Endothelial cell (in vitro differentiated cells): ENCODE measurements around the gene POU2F2. TPM values are rescaled to one million over a fixed set of nuclear protein-coding genes. Genes with fewer than 3 reads are reported as not detected.

Experiments
- DNase-seq: peaks from one replicate; pipeline ENCODE4 v3.0.0; 2021; ENCODE audit warnings: low spot score
- H3K27ac Mint-ChIP-seq: one replicate; pipeline ENCODE4 v1.8.0; 2021; ENCODE audit warnings: mixed read lengths, inconsistent platforms; ENCODE audit not compliant: unreplicated experiment
- H3K27me3 Mint-ChIP-seq: one replicate; pipeline ENCODE4 v1.8.0; 2021; ENCODE audit warnings: mild to moderate bottlenecking, moderate library complexity, mixed read lengths, inconsistent platforms; ENCODE audit not compliant: unreplicated experiment
- H3K36me3 Mint-ChIP-seq: one replicate; pipeline ENCODE4 v1.8.0; 2021; ENCODE audit warnings: mild to moderate bottlenecking, low read depth, mixed read lengths, inconsistent platforms; ENCODE audit not compliant: unreplicated experiment
- H3K4me1 Mint-ChIP-seq: one replicate; pipeline ENCODE4 v1.8.0; 2021; ENCODE audit warnings: mild to moderate bottlenecking, mixed read lengths, inconsistent platforms; ENCODE audit not compliant: unreplicated experiment
- H3K4me3 Mint-ChIP-seq: one replicate; pipeline ENCODE4 v1.8.0; 2021; ENCODE audit warnings: mild to moderate bottlenecking, mixed read lengths, inconsistent platforms; ENCODE audit not compliant: unreplicated experiment
- H3K9me3 Mint-ChIP-seq: one replicate; pipeline ENCODE4 v1.8.0; 2021; ENCODE audit warnings: mixed read lengths, inconsistent platforms; ENCODE audit not compliant: unreplicated experiment
- total RNA-seq: library from RNA; stranded (reverse); fragmentation: NEBNext Ultra II Directional; extraction: Animal tissue kit (Norgen Biotek cat#: 25700); gene quantifications from one replicate; pipeline ENCODE4 v1.2.1, GENCODE V29; 2021; ENCODE audit not compliant: unreplicated experiment
- TF ChIP-seq, protein P1 (sequence below): fragments of 200-600 bp; sonication (generic); IDR thresholded peaks from one replicate; pipeline ENCODE4 v1.5.0; 2021; ENCODE audit warnings: antibody characterized with exemption; ENCODE audit not compliant: unreplicated experiment

The POU2F2 gene
- total RNA-seq, 1 donor from 2014 or later: 5.7 TPM

DNA sequence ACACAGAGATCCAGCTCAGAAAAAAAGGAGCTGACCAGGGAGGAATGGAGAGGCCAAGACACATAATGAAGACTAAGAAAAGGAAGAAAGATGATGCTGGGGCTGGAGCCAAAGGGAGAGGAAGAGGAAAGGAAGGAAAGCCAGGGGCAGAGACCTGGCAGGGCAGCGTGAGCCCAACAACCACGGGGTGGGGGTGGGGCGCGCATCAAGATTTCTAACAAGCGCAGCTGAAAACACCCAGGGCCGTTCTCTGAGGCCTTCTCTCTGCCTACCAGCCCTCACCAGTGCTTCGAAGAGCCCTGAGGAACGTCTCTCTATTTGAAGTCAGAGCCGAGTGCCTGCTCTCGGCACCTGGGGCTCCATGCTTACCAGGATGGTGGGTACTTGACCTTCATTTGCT, 23.6 kb upstream of the POU2F2 start:
- no peaks in the 10 kb centered on the region for H3K9me3 Mint-ChIP-seq
- TF ChIP-seq, protein P1, sequence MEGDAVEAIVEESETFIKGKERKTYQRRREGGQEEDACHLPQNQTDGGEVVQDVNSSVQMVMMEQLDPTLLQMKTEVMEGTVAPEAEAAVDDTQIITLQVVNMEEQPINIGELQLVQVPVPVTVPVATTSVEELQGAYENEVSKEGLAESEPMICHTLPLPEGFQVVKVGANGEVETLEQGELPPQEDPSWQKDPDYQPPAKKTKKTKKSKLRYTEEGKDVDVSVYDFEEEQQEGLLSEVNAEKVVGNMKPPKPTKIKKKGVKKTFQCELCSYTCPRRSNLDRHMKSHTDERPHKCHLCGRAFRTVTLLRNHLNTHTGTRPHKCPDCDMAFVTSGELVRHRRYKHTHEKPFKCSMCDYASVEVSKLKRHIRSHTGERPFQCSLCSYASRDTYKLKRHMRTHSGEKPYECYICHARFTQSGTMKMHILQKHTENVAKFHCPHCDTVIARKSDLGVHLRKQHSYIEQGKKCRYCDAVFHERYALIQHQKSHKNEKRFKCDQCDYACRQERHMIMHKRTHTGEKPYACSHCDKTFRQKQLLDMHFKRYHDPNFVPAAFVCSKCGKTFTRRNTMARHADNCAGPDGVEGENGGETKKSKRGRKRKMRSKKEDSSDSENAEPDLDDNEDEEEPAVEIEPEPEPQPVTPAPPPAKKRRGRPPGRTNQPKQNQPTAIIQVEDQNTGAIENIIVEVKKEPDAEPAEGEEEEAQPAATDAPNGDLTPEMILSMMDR: no peak
- no peak for DNase-seq
- H3K36me3 Mint-ChIP-seq: no peaks in the 10 kb centered on the region
- H3K27ac Mint-ChIP-seq: no peak overlapping the region
- H3K27me3 Mint-ChIP-seq: peaks cover 10% of the 10 kb centered on the region
- no peak overlapping the region for H3K4me3 Mint-ChIP-seq
- H3K4me1 Mint-ChIP-seq: peaks cover 19% of the 10 kb centered on the region

DNA sequence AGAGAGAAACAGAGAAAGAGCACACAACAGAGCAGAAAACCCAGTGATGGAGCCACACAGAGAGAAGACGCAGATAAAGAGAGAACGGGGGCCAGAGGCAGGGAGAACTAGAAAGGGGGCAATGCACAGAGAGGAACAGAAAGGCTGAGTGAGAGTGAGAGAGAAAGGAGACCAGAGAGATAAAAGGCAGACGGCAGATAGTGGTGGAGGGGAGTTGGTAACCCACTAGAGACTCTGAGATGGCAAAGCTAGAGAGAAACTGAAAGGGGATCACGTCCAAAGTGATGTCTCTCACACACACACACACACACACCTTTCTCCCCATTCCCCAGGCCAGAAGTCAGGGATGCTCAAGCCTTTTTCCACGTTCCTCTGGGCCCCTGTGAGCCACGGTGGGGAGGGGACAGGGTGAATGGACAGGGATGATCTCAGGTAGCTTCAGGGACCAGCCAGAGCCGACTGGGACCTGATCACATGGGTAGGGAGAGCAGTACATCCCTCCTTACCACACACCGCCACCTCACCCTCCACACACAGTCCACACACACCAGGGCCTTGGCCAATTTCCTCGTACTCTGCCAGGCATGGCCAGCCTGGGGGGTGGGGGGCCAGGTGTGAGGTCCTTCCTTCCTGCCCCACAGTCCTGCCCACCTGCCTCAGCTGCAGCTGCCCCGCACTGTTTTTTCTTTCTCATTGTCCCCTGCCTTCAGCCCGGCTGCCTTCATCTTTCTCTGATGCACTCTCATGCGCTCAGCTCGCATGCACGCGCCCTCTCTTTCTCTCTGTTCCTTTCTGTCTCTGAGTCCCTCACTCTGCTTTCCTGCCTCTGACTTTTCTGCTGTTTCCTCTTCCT, 22.5 kb upstream of the POU2F2 start:
- H3K27ac Mint-ChIP-seq: no peak overlapping the region
- no peak for DNase-seq
- H3K27me3 Mint-ChIP-seq: peaks cover 10% of the 10 kb centered on the region
- no peaks in the 10 kb centered on the region for H3K36me3 Mint-ChIP-seq
- no peaks in the 10 kb centered on the region for H3K9me3 Mint-ChIP-seq
- H3K4me3 Mint-ChIP-seq: peak overlapping the region; percentile 1
- H3K4me1 Mint-ChIP-seq: peaks cover 19% of the 10 kb centered on the region
- TF ChIP-seq, protein P1: no peak

DNA sequence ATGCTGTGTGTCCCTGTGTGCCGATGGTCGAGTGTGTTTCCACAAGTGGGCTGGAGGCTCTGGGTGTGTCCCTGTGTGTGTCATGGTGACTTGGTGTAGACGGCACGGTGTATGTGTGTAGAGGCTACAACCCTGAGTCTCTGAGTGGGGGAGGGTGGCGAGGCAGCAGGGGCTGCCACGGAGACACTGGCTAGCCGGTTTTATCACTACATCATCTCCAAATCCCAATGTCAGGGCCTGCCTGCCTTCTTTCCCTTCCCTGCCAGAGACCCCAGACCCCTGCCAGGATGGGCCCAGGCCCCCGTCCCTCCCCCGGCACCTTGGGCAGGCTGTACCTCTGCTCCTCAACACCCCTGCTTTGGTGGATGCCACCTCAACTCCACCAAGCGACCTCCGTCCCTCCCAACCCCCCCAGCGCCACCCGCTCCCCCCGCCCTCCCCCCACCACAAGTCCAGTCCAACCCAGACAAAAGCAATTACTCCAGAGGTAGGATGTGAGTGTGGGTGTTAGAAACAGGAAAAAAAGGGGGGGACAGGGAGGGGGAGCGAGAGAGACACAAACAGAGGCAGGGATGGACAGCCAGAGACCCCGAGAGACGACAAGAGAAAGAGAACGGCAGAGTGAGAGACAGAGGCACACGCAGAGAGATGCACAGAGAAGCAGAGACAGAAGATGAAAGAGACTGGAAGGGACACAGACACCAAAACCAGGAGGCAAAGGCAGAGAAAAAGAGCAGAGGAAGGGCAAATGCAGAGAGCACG, 21.6 kb upstream of the POU2F2 start:
- no peaks in the 10 kb centered on the region for H3K36me3 Mint-ChIP-seq
- no peak for DNase-seq
- H3K9me3 Mint-ChIP-seq: no peaks in the 10 kb centered on the region
- TF ChIP-seq, protein P1: no peak
- peaks cover 19% of the 10 kb centered on the region for H3K4me1 Mint-ChIP-seq
- H3K27ac Mint-ChIP-seq: no peak overlapping the region
- H3K27me3 Mint-ChIP-seq: peaks cover 10% of the 10 kb centered on the region
- no peak overlapping the region for H3K4me3 Mint-ChIP-seq

DNA sequence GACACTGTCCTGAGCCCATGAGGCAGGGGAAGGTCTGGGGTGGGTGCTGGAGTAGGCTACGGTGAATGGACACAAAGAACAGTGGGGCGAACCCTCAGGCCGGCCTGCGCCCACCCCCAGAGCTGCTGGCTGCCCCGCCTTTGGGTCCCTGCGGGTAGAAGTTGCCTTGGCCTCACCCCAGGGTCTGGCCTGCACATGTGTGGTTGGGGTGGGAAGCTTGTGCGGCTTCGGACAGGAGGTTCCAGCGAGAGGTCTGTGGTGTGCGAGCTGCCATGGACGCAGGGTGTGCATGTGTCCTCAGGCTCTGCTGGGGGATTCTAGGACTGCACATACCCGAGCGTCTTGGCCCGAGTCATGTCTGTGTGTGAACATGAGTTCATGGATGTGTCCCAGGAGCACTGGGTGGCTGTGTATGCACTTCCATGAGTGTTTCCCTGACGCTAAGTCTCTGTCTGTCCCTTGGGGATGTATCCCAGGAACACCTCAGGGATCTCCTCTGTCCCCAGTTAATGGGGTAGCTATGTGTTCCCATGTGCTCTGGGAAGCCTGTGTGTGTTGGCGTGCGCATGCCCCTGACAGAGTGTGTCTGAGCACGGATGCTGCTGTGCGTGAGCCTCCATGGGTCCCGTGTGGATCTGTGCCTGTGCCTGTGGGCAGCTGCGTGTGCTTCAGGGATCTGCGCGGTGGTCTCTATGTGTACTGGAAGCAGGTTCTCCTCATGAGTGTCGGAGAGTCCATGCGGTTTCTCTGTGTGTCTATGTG, 20.8 kb upstream of the POU2F2 start:
- H3K4me1 Mint-ChIP-seq: peaks cover 19% of the 10 kb centered on the region
- TF ChIP-seq, protein P1: no peak
- no peaks in the 10 kb centered on the region for H3K9me3 Mint-ChIP-seq
- H3K4me3 Mint-ChIP-seq: no peak overlapping the region
- H3K27me3 Mint-ChIP-seq: peaks cover 10% of the 10 kb centered on the region
- no peak for DNase-seq
- peak overlapping the region; percentile 52 for H3K27ac Mint-ChIP-seq
- no peaks in the 10 kb centered on the region for H3K36me3 Mint-ChIP-seq
